HepG2 (cell line): ENCODE data around the gene PRR15L. TPM values are rescaled to one million over a fixed set of nuclear protein-coding genes. Genes with fewer than 3 reads are reported as not detected.

Experiments used
- ATAC-seq: fragments of 200-7000 bp; cut with Tn5 transposase; 3 replicates; pipeline ENCODE4 v1.9.1; 2020; ENCODE audit warnings: mild to moderate bottlenecking, moderate library complexity
- BruUV-seq: library from RNA; stranded (reverse); fragments of 400-500 nt; replicated peaks from 2 replicates; lab custom pipeline; 2021; lab: Mats Ljungman, UMichigan
- CTCF ChIA-PET: fragments of 300-600 bp; formaldehyde crosslinking; extraction: SDS; loops from one replicate; lab custom pipeline; 2021; ENCODE audit warnings: low total read pairs, inconsistent platforms, low intra/inter-chr PET ratio; lab: Yijun Ruan, JAX
- POLR2A ChIA-PET: fragments of 350-600 bp; sonication (Branson Sonifier 250); formaldehyde crosslinking; loops from one replicate; lab custom pipeline; 2020; ENCODE audit warnings: antibody characterized with exemption, inconsistent platforms; lab: Yijun Ruan, JAX
- DNase-seq: peaks from one replicate; pipeline ENCODE4 v3.0.0-alpha.2; 2015; ENCODE audit warnings: low spot score
- FAIRE-seq: peaks from 3 replicates; lab custom pipeline; 2011; peaks lifted over from hg19 to GRCh38; lab: Jason Lieb, UNC
- H2AFZ ChIP-seq: one replicate; pipeline ENCODE4 v1.6.1; 2011; ENCODE audit warnings: low read length, inconsistent platforms
- H3K27ac ChIP-seq: fragments of 300-600 bp; 3 replicates; pipeline ENCODE4 v1.8.0; 2011; ENCODE audit warnings: mixed run types, mild to moderate bottlenecking, mixed read lengths, low read length, inconsistent platforms; ENCODE audit not compliant: insufficient read depth; ENCODE audit errors: extremely low read length
- H3K27me3 ChIP-seq, 2 experiments: fragments of 200-600 bp in 1 of 2; 2 replicates in 1 of 2; 3 replicates in 1 of 2; pipeline versions ENCODE4 v1.6.0 to v1.8.0; 2011; ENCODE audit warnings: low read length in 2 of 2, mild to moderate bottlenecking in 2 of 2, moderate library complexity in 2 of 2, inconsistent platforms in 1 of 2; ENCODE audit not compliant: insufficient read depth in 2 of 2, control insufficient read depth in 1 of 2
- H3K36me3 ChIP-seq, 2 experiments: fragments of 200-600 bp in 1 of 2; replicated peaks in 1 of 2; 2 replicates in 1 of 2; 3 replicates in 1 of 2; pipeline versions ENCODE4 v1.5.1 to v1.8.0; 2011; ENCODE audit warnings: low read length in 2 of 2, inconsistent platforms in 1 of 2; ENCODE audit not compliant: insufficient read depth in 2 of 2, control insufficient read depth in 1 of 2
- H3K4me1 ChIP-seq: 2 replicates; pipeline ENCODE4 v1.5.1; 2012; ENCODE audit warnings: low read length, inconsistent platforms; ENCODE audit not compliant: insufficient read depth
- H3K4me2 ChIP-seq: 2 replicates; pipeline ENCODE4 v1.6.0; 2011; ENCODE audit warnings: low read depth, low read length, inconsistent platforms
- H3K4me3 ChIP-seq, 3 experiments: fragments of 200-600 bp in 1 of 3; sonication (generic), shearing (Covaris generic) in 1 of 3; replicated peaks in 1 of 3; 2 replicates each; pipeline ENCODE4 v1.5.1; 2011 to 2016; ENCODE audit warnings: low read length in 3 of 3, inconsistent platforms in 2 of 3, low read depth in 2 of 3, mild to moderate bottlenecking in 2 of 3, control low read depth in 1 of 3, mixed read lengths in 1 of 3; ENCODE audit not compliant: insufficient read depth in 1 of 3
- H3K79me2 ChIP-seq: one replicate; pipeline ENCODE4 v1.6.1; 2011; ENCODE audit warnings: low read length, inconsistent platforms; ENCODE audit not compliant: insufficient read depth
- H3K9ac ChIP-seq: 2 replicates; pipeline ENCODE4 v1.6.0; 2011; ENCODE audit warnings: mild to moderate bottlenecking, low read depth, low read length, inconsistent platforms; ENCODE audit not compliant: insufficient read depth
- H3K9me3 ChIP-seq: 2 replicates; pipeline ENCODE4 v1.5.1; 2012; ENCODE audit warnings: mild to moderate bottlenecking, low read length
- H4K20me1 ChIP-seq: 2 replicates; pipeline ENCODE4 v1.6.0; 2011; ENCODE audit warnings: inconsistent platforms, mild to moderate bottlenecking, low read length, moderate library complexity; ENCODE audit not compliant: insufficient read depth
- CHD4 ChIP-seq: fragments of 200-600 bp; sonication (generic); IDR thresholded peaks from 2 replicates; pipeline ENCODE4 v1.7.0; 2017; ENCODE audit warnings: mild to moderate bottlenecking, low read length, borderline replicate concordance
- FOXA1 ChIP-seq, 2 experiments: fragments of 450-650 bp in 1 of 2; sonication (generic) in 1 of 2; formaldehyde crosslinking in 1 of 2; IDR thresholded peaks; 2 replicates each; pipeline versions ENCODE4 v1.4.0 to v1.6.1; 2016 to 2020; ENCODE audit warnings: missing genetic modification reagents in 1 of 2
- KDM3A ChIP-seq: IDR thresholded peaks from 2 replicates; pipeline ENCODE4 v1.6.1; 2018; ENCODE audit warnings: low read depth, missing compliant biosample characterization
- RBM39 ChIP-seq: fragments of 200-400 bp; formaldehyde crosslinking; IDR thresholded peaks from one replicate; pipeline ENCODE4 v1.6.1; 2018; ENCODE audit warnings: antibody characterized with exemption, mild to moderate bottlenecking, low read depth, low read length; ENCODE audit not compliant: poor library complexity, severe bottlenecking
- TEAD3 ChIP-seq: optimal IDR thresholded peaks from 2 replicates; pipeline ENCODE3; 2016; ENCODE audit warnings: borderline replicate concordance
- ZBTB14 ChIP-seq: sonication (generic); formaldehyde crosslinking; IDR thresholded peaks from 2 replicates; pipeline ENCODE4 v1.4.0; 2020; ENCODE audit warnings: missing genetic modification reagents
- ZFP62 ChIP-seq: sonication (generic); formaldehyde crosslinking; IDR thresholded peaks from 2 replicates; pipeline ENCODE4 v1.4.0; 2020; ENCODE audit warnings: missing genetic modification reagents
- ZNF784 ChIP-seq: sonication (generic); formaldehyde crosslinking; IDR thresholded peaks from 2 replicates; pipeline ENCODE4 v1.5.1; 2020; ENCODE audit warnings: missing genetic modification reagents, mild to moderate bottlenecking, borderline replicate concordance
- WGBS: methylation state at CpG from one replicate; pipeline ENCODE4 v1.1.6; 2017; ENCODE audit warnings: low lambda C conversion rate; 5-methylcytosine and 5-hydroxymethylcytosine counted together
- in situ Hi-C: cut with HindIII; loops from 2 replicates; pipeline ENCODE4 v1.10.0; 2017; ENCODE audit warnings: low pct_unique_long_range_greater_than_20kb; ENCODE audit not compliant: extremely low pct_ligation_motif_present
- intact Hi-C: fragments of 100-400 bp; cut with micrococcal nuclease; formaldehyde crosslinking; loops from one replicate; pipeline ENCODE4 v1.10.0; 2022; ENCODE audit not compliant: unreplicated experiment
- polyA plus RNA-seq, 8 experiments: library from polyadenylated mRNA; depleted of rRNA in 3 of 8; stranded (reverse) in 7 of 8; unstranded in 1 of 8; fragments of >200 nt; fragmentation: Illumina TruSeq in 4 of 8; extraction: Trizol in 4 of 8; gene quantifications; 2 replicates each; pipeline versions ENCODE4 v1.2.1 to v1.2.3, GENCODE V29; 2011 to 2016; ENCODE audit warnings: low read depth in 4 of 8, missing spikeins in 1 of 8, mixed read lengths in 1 of 8; ENCODE audit not compliant: insufficient read depth in 1 of 8
- total RNA-seq, 5 experiments: library from RNA; depleted of rRNA; stranded (reverse); fragments of >200 nt; fragmentation: Illumina TruSeq; extraction: Trizol; gene quantifications; 2 replicates each; pipeline ENCODE4 v1.2.3, GENCODE V29; 2016; ENCODE audit warnings: low read depth in 1 of 5
- TF ChIP-seq, protein P1 (sequence below): sonication (generic); formaldehyde crosslinking; conservative IDR thresholded peaks from 2 replicates; pipeline ENCODE4 v1.8.0; 2022; ENCODE audit warnings: missing genetic modification reagents
- TF ChIP-seq, protein P2 (sequence below): sonication (generic); formaldehyde crosslinking; IDR thresholded peaks from 2 replicates; pipeline ENCODE4 v1.4.0; 2020; ENCODE audit warnings: mild to moderate bottlenecking, missing genetic modification reagents

The PRR15L gene
- total and polyA plus RNA-seq, 2 of the 13 experiments (the other 11 are each of a cell fraction or from before 2014, with no cell fraction given) = 0.44 to 2.0 TPM

DNA sequence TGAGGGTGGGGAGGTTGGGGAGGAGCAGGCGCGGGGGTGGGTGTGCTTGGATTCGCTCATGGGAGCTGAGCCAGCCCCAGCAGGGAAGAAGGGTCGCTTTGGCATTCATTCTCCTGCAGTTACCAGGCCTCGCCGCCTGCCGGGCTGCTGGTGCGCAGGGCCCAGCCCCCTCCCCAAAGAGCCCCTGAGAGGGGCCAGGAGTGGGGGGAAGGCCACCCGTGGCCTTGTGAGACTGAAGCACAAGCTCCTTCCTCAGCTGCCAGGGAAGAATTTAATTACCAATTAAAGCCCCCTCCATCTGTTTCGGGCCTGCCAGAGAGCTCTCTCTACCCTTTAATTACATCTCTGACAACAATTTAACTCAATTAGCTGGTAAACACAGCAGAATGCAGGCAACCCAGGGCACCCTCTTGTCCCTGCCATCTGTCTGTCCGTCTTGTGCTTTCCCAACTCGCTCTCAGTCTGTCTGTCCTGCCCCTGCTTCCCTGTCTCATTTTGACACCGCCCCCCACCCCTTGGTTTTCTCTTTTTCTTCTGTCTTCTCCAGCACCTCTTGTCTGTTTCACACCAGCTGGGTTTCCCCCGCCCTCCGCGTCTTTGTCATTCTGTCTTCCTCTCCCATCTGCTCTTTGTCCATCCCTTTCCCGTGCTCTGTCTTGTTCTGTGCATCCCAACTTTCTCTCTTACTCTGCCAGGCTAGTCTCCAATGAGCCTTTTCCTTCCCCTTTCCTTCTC is 45.9 kb upstream of the PRR15L start:
- ChIA-PET POLR2A (no interaction called here), CTCF (no interaction called here)
- no peak for ATAC-seq
- H3K4me1 ChIP-seq = peaks cover 19% of the 10 kb centered on the region
- H3K27me3 ChIP-seq = peaks cover 2 to 31% of the 10 kb centered on the region in 2 experiments; a peak in 4 of 5 replicates
- in situ Hi-C loops (no loop called here), intact Hi-C loops (no loop called here)
- no peaks in the 10 kb centered on the region for H3K9me3 ChIP-seq
- TF ChIP-seq, protein P1, sequence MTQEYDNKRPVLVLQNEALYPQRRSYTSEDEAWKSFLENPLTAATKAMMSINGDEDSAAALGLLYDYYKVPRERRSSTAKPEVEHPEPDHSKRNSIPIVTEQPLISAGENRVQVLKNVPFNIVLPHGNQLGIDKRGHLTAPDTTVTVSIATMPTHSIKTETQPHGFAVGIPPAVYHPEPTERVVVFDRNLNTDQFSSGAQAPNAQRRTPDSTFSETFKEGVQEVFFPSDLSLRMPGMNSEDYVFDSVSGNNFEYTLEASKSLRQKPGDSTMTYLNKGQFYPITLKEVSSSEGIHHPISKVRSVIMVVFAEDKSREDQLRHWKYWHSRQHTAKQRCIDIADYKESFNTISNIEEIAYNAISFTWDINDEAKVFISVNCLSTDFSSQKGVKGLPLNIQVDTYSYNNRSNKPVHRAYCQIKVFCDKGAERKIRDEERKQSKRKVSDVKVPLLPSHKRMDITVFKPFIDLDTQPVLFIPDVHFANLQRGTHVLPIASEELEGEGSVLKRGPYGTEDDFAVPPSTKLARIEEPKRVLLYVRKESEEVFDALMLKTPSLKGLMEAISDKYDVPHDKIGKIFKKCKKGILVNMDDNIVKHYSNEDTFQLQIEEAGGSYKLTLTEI = no peak
- 0 out of 2 replicates have a peak, but pooled peaks have one; percentile 8 for TF ChIP-seq FOXA1 (IDR thresholded peaks at IDR 0.05)
- no peak for TF ChIP-seq FOXA1 (CRISPR knock-in tag; IDR thresholded peaks at IDR 0.05)
- no peak overlapping the region for H3K27ac ChIP-seq
- H4K20me1 ChIP-seq = no peaks in the 10 kb centered on the region
- no peak for DNase-seq
- no peak overlapping the region for H3K9ac ChIP-seq
- WGBS = 77% methylated on average over 17 of the region's 17 CpGs
- FAIRE-seq = no peak
- no peak overlapping the region for H3K4me3 ChIP-seq
- no peak overlapping the region for H2AFZ ChIP-seq
- H3K4me2 ChIP-seq = no peak overlapping the region
- no peaks in the 10 kb centered on the region for H3K36me3 ChIP-seq
- no peaks in the 10 kb centered on the region for H3K79me2 ChIP-seq
- BruUV-seq = no TSS peak

DNA sequence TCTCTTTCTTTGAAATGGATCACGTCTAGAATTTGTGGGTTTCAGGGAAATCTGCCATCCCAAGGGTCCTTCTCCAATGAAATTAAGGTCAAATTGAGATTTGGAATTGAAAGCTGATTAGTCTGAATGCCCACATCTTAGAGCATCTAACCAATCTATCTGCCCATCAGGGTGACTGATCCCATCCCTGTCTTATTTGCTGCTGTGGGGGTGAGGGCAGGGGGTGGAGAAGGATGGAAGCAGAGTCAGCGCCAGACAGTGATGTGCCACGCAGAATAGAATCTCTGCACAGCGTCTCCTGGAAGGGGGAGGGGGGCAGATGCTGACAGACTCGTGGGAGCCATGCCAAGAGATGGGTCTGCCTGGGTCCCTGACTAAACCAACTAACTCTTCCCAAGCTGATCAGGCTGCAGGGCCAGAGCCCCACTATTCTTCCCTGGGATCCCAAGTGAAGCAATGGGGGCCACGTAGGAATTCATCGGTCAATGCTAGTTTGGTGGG is 45.3 kb upstream of the PRR15L start:
- ATAC-seq = no peak
- Histone ChIP-seq H3K27me3 (peaks cover 2 to 32% of the 10 kb centered on the region in 2 experiments; a peak in 4 of 5 replicates), H3K36me3 (no peaks in the 10 kb centered on the region), H2AFZ (no peak overlapping the region), H3K4me2 (0 out of 2 replicates have a peak overlapping the region, but pooled peaks have one; percentile 1), H3K79me2 (no peaks in the 10 kb centered on the region), H3K4me3 (no peak overlapping the region), H3K9ac (no peak overlapping the region), H3K9me3 (no peaks in the 10 kb centered on the region), H3K27ac (no peak overlapping the region), H3K4me1 (peaks cover 13% of the 10 kb centered on the region), H4K20me1 (no peaks in the 10 kb centered on the region)
- intact Hi-C loops (no loop called here), in situ Hi-C loops (no loop called here)
- 74% methylated on average over 7 of the region's 7 CpGs for WGBS
- POLR2A ChIA-PET = interaction anchor here (1.0 kb wide), 1 partner anchor 45 kb away, joined by 3 read pairs; the partner anchor contains the start of gene NFE2L1
- BruUV-seq = no TSS peak
- DNase-seq = no peak
- FAIRE-seq = no peak
- CTCF ChIA-PET = no interaction called here
- no peak for TF ChIP-seq TEAD3 (CRISPR knock-in tag)
- TF ChIP-seq CHD4 = no peak
- TF ChIP-seq, protein P2, sequence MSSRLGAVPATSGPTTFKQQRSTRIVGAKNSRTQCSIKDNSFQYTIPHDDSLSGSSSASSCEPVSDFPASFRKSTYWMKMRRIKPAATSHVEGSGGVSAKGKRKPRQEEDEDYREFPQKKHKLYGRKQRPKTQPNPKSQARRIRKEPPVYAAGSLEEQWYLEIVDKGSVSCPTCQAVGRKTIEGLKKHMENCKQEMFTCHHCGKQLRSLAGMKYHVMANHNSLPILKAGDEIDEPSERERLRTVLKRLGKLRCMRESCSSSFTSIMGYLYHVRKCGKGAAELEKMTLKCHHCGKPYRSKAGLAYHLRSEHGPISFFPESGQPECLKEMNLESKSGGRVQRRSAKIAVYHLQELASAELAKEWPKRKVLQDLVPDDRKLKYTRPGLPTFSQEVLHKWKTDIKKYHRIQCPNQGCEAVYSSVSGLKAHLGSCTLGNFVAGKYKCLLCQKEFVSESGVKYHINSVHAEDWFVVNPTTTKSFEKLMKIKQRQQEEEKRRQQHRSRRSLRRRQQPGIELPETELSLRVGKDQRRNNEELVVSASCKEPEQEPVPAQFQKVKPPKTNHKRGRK (CRISPR knock-in tag) = no peak
- no peak for TF ChIP-seq KDM3A
- no peak for TF ChIP-seq ZFP62 (CRISPR knock-in tag)
- TF ChIP-seq RBM39 = no peak
- no peak for TF ChIP-seq ZBTB14
- TF ChIP-seq ZNF784 = no peak
